Inferior parietal cortex (tissue), 1 donor: Measurements from ENCODE around the gene ADAMTS7.
"Not testable (repeated sequence)": the region's sequence is repeated elsewhere in the genome, so short reads cannot be mapped to it uniquely, and the experiment has no call there.

Experiments
- DNase-seq: peaks from one replicate; pipeline ENCODE4 v3.0.0-alpha.2; 2016; ENCODE audit errors: extremely low spot score

The ADAMTS7 gene

GRCh38 chr15:78811124-78811824, at the start of gene ADAMTS7:
TSS of gene ADAMTS7 (minus strand) at chr15:78811464. CDS start at chr15:78811220, 244 bp downstream.
- DNase-seq: peak; percentile 6

- peak; percentile 80 for DNase-seq
These were observed 48.9 kb upstream of the ADAMTS7 start for GRCh38 chr15:78859971-78860719.

- DNase-seq: no peak
These were observed 44.5 kb upstream of the ADAMTS7 start for GRCh38 chr15:78855746-78856145.

- DNase-seq: no peak
These were observed 43.6 kb upstream of the ADAMTS7 start for GRCh38 chr15:78854833-78855372.

GRCh38 chr15:78853500-78853899, 42.2 kb upstream of the ADAMTS7 start:
- no peak for DNase-seq

GRCh38 chr15:78850941-78851755, 39.9 kb upstream of the ADAMTS7 start:
- peak; percentile 55 for DNase-seq

- DNase-seq: no peak
These were observed 39.1 kb upstream of the ADAMTS7 start for GRCh38 chr15:78850352-78850751.

GRCh38 chr15:78847387-78847906, 36.2 kb upstream of the ADAMTS7 start:
- not testable (repeated sequence) for DNase-seq

GRCh38 chr15:78846906-78847305, 35.6 kb upstream of the ADAMTS7 start:
- DNase-seq: not testable (repeated sequence)

- no peak for DNase-seq
These were observed 31.3 kb upstream of the ADAMTS7 start for GRCh38 chr15:78842519-78842918.

- no peak for DNase-seq
These were observed 30.6 kb upstream of the ADAMTS7 start for GRCh38 chr15:78841891-78842290.

- no peak for DNase-seq
These were observed 30.1 kb upstream of the ADAMTS7 start for GRCh38 chr15:78841376-78841706.

GRCh38 chr15:78840661-78841375, 29.6 kb upstream of the ADAMTS7 start:
- DNase-seq: no peak

- not testable (repeated sequence) for DNase-seq
These were observed 27.9 kb upstream of the ADAMTS7 start for GRCh38 chr15:78839151-78839550.

GRCh38 chr15:78838489-78838888, 27.2 kb upstream of the ADAMTS7 start:
- no peak for DNase-seq

- DNase-seq: no peak
These were observed 26.3 kb upstream of the ADAMTS7 start for GRCh38 chr15:78837543-78837942.

- DNase-seq: no peak
These were observed 25.9 kb upstream of the ADAMTS7 start for GRCh38 chr15:78837131-78837530.

GRCh38 chr15:78836333-78836732, 25.1 kb upstream of the ADAMTS7 start:
- no peak for DNase-seq

- DNase-seq: no peak
These were observed 20.3 kb upstream of the ADAMTS7 start for GRCh38 chr15:78831229-78832207.
